HepG2 (cell line): Measurements from ENCODE around the gene PDE9A. TPM values are rescaled to one million over a fixed set of nuclear protein-coding genes. Genes with fewer than 3 reads are reported as not detected.
A peak's percentile ranks its signal among the peaks of the same experiment; 100 is the strongest.

Experiments used
- ARNT ChIP-seq: fragments of 450-650 bp; IDR thresholded peaks from 2 replicates; pipeline ENCODE4 v1.6.1; 2017
- FOXA1 ChIP-seq, 2 experiments: fragments of 450-650 bp in 1 of 2; sonication (generic) in 1 of 2; formaldehyde crosslinking in 1 of 2; IDR thresholded peaks; 2 replicates each; pipeline versions ENCODE4 v1.4.0 to v1.6.1; 2016 to 2020; ENCODE audit warnings: missing genetic modification reagents in 1 of 2
- FOXO1 ChIP-seq: sonication (generic); formaldehyde crosslinking; IDR thresholded peaks from 2 replicates; pipeline ENCODE4 v1.4.0; 2020; ENCODE audit warnings: missing genetic modification reagents
- GATAD2A ChIP-seq: IDR thresholded peaks from 2 replicates; pipeline ENCODE4 v1.6.1; 2016
- GFI1 ChIP-seq: sonication (generic); formaldehyde crosslinking; IDR thresholded peaks from 2 replicates; pipeline ENCODE4 v1.5.0; 2020; ENCODE audit warnings: missing genetic modification reagents, mild to moderate bottlenecking, borderline replicate concordance
- IRF2 ChIP-seq: IDR thresholded peaks from 2 replicates; pipeline ENCODE4 v1.6.1; 2018; ENCODE audit warnings: missing genetic modification reagents, missing compliant biosample characterization
- LCORL ChIP-seq, 2 experiments: fragments of 450-650 bp in 1 of 2; sonication (generic) in 1 of 2; formaldehyde crosslinking in 1 of 2; IDR thresholded peaks; 2 replicates each; pipeline versions ENCODE4 v1.5.0 to v1.6.1; 2017 to 2020; ENCODE audit warnings: antibody characterized with exemption in 1 of 2, missing genetic modification reagents in 1 of 2
- MAZ ChIP-seq, 2 experiments: sonication (generic) in 1 of 2; formaldehyde crosslinking in 1 of 2; IDR thresholded peaks; 2 replicates each; pipeline versions ENCODE4 v1.5.0 to v1.6.1; 2012 to 2020; ENCODE audit warnings: low read depth in 2 of 2, mild to moderate bottlenecking in 2 of 2, borderline replicate concordance in 1 of 2, improper control_type of control experiment in 1 of 2, low read length in 1 of 2, missing genetic modification reagents in 1 of 2, moderate library complexity in 1 of 2
- PRMT3 ChIP-seq: sonication (generic); formaldehyde crosslinking; IDR thresholded peaks from 2 replicates; pipeline ENCODE4 v1.8.1; 2022; ENCODE audit warnings: low read depth, mild to moderate bottlenecking, moderate library complexity, missing genetic modification reagents, borderline replicate concordance
- SALL1 ChIP-seq: sonication (generic); formaldehyde crosslinking; IDR thresholded peaks from 2 replicates; pipeline ENCODE4 v1.8.0; 2022; ENCODE audit warnings: mild to moderate bottlenecking, missing genetic modification reagents
- SMC3 ChIP-seq: IDR thresholded peaks from 2 replicates; pipeline ENCODE4 v1.6.1; 2011; ENCODE audit warnings: low read length, improper control_type of control experiment
- ZFX ChIP-seq: sonication (generic); formaldehyde crosslinking; IDR thresholded peaks from 2 replicates; pipeline ENCODE4 v1.4.0; 2020; ENCODE audit warnings: mild to moderate bottlenecking, low read depth, missing genetic modification reagents, moderate library complexity
- ZNF563 ChIP-seq: sonication (generic); formaldehyde crosslinking; IDR thresholded peaks from 2 replicates; pipeline ENCODE4 v1.8.0; 2022; ENCODE audit warnings: mild to moderate bottlenecking, moderate library complexity, missing genetic modification reagents
- ZNF589 ChIP-seq: sonication (generic); formaldehyde crosslinking; conservative IDR thresholded peaks from 2 replicates; pipeline ENCODE4 v1.8.0; 2022; ENCODE audit warnings: mild to moderate bottlenecking, moderate library complexity, missing genetic modification reagents
- ZNF777 ChIP-seq: sonication (generic); formaldehyde crosslinking; IDR thresholded peaks from 2 replicates; pipeline ENCODE4 v1.4.0; 2020; ENCODE audit warnings: missing genetic modification reagents
- ZNF782 ChIP-seq: sonication (generic); formaldehyde crosslinking; IDR thresholded peaks from 2 replicates; pipeline ENCODE4 v1.4.0; 2020; ENCODE audit warnings: missing genetic modification reagents, mild to moderate bottlenecking, borderline replicate concordance
- polyA plus RNA-seq, 8 experiments: library from polyadenylated mRNA; depleted of rRNA in 3 of 8; stranded (reverse) in 7 of 8; unstranded in 1 of 8; fragments of >200 nt; fragmentation: Illumina TruSeq in 4 of 8; extraction: Trizol in 4 of 8; gene quantifications; 2 replicates each; pipeline versions ENCODE4 v1.2.1 to v1.2.3, GENCODE V29; 2011 to 2016; ENCODE audit warnings: low read depth in 4 of 8, missing spikeins in 1 of 8, mixed read lengths in 1 of 8; ENCODE audit not compliant: insufficient read depth in 1 of 8
- total RNA-seq, 5 experiments: library from RNA; depleted of rRNA; stranded (reverse); fragments of >200 nt; fragmentation: Illumina TruSeq; extraction: Trizol; gene quantifications; 2 replicates each; pipeline ENCODE4 v1.2.3, GENCODE V29; 2016; ENCODE audit warnings: low read depth in 1 of 5
- TF ChIP-seq, protein P1 (sequence below): sonication (generic); formaldehyde crosslinking; IDR thresholded peaks from 2 replicates; pipeline ENCODE4 v1.4.0; 2020; ENCODE audit warnings: mild to moderate bottlenecking, low read depth, missing genetic modification reagents
- TF ChIP-seq, protein P2 (sequence below), 2 experiments: sonication (generic) in 1 of 2; formaldehyde crosslinking in 1 of 2; IDR thresholded peaks; 2 replicates each; pipeline versions ENCODE4 v1.4.0 to v1.6.1; 2016 to 2020; ENCODE audit warnings: borderline replicate concordance in 1 of 2, low read depth in 1 of 2, mild to moderate bottlenecking in 1 of 2, missing genetic modification reagents in 1 of 2
- TF ChIP-seq, protein P3 (sequence below): sonication (generic); formaldehyde crosslinking; IDR thresholded peaks from 2 replicates; pipeline ENCODE4 v1.4.0; 2020; ENCODE audit warnings: low read depth, missing genetic modification reagents

PDE9A gene
- total and polyA plus RNA-seq, 2 of the 13 experiments (the other 11 are each of a cell fraction or from before 2014, with no cell fraction given) = 4.6 to 19.7 TPM

DNA sequence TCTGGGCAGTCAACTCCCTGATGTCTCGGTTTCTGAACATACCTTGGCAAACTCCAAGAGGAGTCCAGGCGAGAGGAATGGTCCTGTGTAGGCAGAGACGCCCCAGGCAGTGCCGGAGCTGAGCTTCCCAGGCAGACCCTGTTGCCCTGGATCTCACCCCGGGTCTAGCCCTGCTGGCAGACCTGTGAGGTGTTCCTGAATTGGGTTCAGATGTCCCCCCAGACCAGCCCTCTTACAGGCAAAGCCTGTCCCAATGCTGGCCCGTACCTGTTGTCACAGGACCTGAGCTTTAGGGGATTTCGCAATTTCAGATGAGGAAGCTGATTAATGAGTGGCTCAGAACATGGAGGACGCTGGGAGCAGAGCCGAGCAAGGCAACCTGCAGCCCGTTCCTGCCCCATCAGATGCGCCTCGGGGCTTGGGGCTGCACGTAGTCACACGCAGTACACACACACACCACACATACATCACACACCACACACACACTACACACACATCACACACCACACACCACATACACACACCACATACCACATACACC, 38.5 kb upstream of the PDE9A start (continued):
- TF ChIP-seq PRMT3 (CRISPR knock-in tag) = no peak
- peak; percentile 29; the same call in 1 of the 2 replicates for TF ChIP-seq ZNF563
- TF ChIP-seq SALL1 = peak; percentile 41; the same call in 1 of the 2 replicates
- TF ChIP-seq, protein P1, sequence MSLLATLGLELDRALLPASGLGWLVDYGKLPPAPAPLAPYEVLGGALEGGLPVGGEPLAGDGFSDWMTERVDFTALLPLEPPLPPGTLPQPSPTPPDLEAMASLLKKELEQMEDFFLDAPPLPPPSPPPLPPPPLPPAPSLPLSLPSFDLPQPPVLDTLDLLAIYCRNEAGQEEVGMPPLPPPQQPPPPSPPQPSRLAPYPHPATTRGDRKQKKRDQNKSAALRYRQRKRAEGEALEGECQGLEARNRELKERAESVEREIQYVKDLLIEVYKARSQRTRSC (CRISPR knock-in tag) = no peak
- TF ChIP-seq, protein P2, sequence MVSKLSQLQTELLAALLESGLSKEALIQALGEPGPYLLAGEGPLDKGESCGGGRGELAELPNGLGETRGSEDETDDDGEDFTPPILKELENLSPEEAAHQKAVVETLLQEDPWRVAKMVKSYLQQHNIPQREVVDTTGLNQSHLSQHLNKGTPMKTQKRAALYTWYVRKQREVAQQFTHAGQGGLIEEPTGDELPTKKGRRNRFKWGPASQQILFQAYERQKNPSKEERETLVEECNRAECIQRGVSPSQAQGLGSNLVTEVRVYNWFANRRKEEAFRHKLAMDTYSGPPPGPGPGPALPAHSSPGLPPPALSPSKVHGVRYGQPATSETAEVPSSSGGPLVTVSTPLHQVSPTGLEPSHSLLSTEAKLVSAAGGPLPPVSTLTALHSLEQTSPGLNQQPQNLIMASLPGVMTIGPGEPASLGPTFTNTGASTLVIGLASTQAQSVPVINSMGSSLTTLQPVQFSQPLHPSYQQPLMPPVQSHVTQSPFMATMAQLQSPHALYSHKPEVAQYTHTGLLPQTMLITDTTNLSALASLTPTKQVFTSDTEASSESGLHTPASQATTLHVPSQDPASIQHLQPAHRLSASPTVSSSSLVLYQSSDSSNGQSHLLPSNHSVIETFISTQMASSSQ (IDR thresholded peaks at IDR 0.05; ENCODE audit: low read depth) = no peak
- TF ChIP-seq, protein P2 (CRISPR knock-in tag; IDR thresholded peaks at IDR 0.05; ENCODE audit: borderline replicate concordance) = peak; percentile 63
- 0 out of 2 replicates have a peak, but pooled peaks have one; percentile 14 for TF ChIP-seq ZFX (CRISPR knock-in tag)
- TF ChIP-seq, protein P3, sequence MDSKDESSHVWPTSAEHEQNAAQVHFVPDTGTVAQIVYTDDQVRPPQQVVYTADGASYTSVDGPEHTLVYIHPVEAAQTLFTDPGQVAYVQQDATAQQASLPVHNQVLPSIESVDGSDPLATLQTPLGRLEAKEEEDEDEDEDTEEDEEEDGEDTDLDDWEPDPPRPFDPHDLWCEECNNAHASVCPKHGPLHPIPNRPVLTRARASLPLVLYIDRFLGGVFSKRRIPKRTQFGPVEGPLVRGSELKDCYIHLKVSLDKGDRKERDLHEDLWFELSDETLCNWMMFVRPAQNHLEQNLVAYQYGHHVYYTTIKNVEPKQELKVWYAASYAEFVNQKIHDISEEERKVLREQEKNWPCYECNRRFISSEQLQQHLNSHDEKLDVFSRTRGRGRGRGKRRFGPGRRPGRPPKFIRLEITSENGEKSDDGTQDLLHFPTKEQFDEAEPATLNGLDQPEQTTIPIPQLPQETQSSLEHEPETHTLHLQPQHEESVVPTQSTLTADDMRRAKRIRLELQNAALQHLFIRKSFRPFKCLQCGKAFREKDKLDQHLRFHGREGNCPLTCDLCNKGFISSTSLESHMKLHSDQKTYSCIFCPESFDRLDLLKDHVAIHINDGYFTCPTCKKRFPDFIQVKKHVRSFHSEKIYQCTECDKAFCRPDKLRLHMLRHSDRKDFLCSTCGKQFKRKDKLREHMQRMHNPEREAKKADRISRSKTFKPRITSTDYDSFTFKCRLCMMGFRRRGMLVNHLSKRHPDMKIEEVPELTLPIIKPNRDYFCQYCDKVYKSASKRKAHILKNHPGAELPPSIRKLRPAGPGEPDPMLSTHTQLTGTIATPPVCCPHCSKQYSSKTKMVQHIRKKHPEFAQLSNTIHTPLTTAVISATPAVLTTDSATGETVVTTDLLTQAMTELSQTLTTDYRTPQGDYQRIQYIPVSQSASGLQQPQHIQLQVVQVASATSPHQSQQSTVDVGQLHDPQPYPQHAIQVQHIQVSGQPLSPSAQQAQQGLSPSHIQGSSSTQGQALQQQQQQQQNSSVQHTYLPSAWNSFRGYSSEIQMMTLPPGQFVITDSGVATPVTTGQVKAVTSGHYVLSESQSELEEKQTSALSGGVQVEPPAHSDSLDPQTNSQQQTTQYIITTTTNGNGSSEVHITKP (CRISPR knock-in tag) = no peak
- 0 out of 2 replicates have a peak, but pooled peaks have one; percentile 12 for TF ChIP-seq GFI1 (CRISPR knock-in tag)
- TF ChIP-seq FOXO1 (CRISPR knock-in tag) = 0 out of 2 replicates have a peak, but pooled peaks have one; percentile 24
- TF ChIP-seq ZNF782 (CRISPR knock-in tag) = no peak
- no peak for TF ChIP-seq MAZ (IDR thresholded peaks at IDR 0.05; ENCODE audit: borderline replicate concordance, low read depth, low read length)
- 0 out of 2 replicates have a peak, but pooled peaks have one; percentile 31 for TF ChIP-seq MAZ (CRISPR knock-in tag; IDR thresholded peaks at IDR 0.05; ENCODE audit: low read depth)
- no peak for TF ChIP-seq ARNT
- peak; percentile 37; the same call in 1 of the 2 replicates for TF ChIP-seq GATAD2A (CRISPR knock-in tag)
- TF ChIP-seq IRF2 = 0 out of 2 replicates have a peak, but pooled peaks have one; percentile 28
- TF ChIP-seq ZNF589 = no peak
- no peak for TF ChIP-seq FOXA1 (IDR thresholded peaks at IDR 0.05)
- 0 out of 2 replicates have a peak, but pooled peaks have one; percentile 7 for TF ChIP-seq FOXA1 (CRISPR knock-in tag; IDR thresholded peaks at IDR 0.05)
- TF ChIP-seq LCORL (IDR thresholded peaks at IDR 0.05) = no peak
- peak; percentile 89 for TF ChIP-seq LCORL (CRISPR knock-in tag; IDR thresholded peaks at IDR 0.05)
- TF ChIP-seq SMC3 = no peak
- TF ChIP-seq ZNF777 = no peak
